NCI-H1436 (cell line): ENCODE measurements around the gene SH2D5.
"Not testable (repeated sequence)": the region's sequence is repeated elsewhere in the genome, so short reads cannot be mapped to it uniquely, and the experiment has no call there.

ENCODE experiments used
- DNase-seq: peaks from one replicate; lab custom pipeline; 2025; lab: John Stamatoyannopoulos, UW

The SH2D5 gene

GRCh38 chr1:20728371-20729154, 3.9 kb downstream of the SH2D5 start:
- no peak for DNase-seq

- DNase-seq: no peak
Observed at GRCh38 chr1:20727746-20728316, 4.7 kb downstream of the SH2D5 start.

GRCh38 chr1:20726932-20727745, 5.4 kb downstream of the SH2D5 start:
- DNase-seq: no peak

GRCh38 chr1:20726118-20726911, 6.2 kb downstream of the SH2D5 start:
- DNase-seq: peak; percentile 87

GRCh38 chr1:20725189-20726117, 7.0 kb downstream of the SH2D5 start:
- DNase-seq: peak; percentile 87

GRCh38 chr1:20724364-20725188, 7.9 kb downstream of the SH2D5 start:
- DNase-seq: no peak

GRCh38 chr1:20723537-20724363, 8.8 kb downstream of the SH2D5 start:
- DNase-seq: no peak

GRCh38 chr1:20723159-20723536, 9.4 kb downstream of the SH2D5 start:
- DNase-seq: no peak

- no peak for DNase-seq
Observed at GRCh38 chr1:20721117-20722061, 11.1 kb downstream of the SH2D5 start.

- DNase-seq: no peak
Observed at GRCh38 chr1:20720631-20721091, 11.8 kb downstream of the SH2D5 start.

GRCh38 chr1:20719871-20720620, 12.5 kb downstream of the SH2D5 start:
- no peak for DNase-seq

GRCh38 chr1:20719261-20719660, 13.2 kb downstream of the SH2D5 start:
- no peak for DNase-seq

- not testable (repeated sequence) for DNase-seq
Observed at GRCh38 chr1:20718343-20718882, 14.1 kb downstream of the SH2D5 start.

- DNase-seq: peak; percentile 73
Observed at GRCh38 chr1:20717452-20718342, 14.8 kb downstream of the SH2D5 start, which contains the start of gene KIF17. TSS of gene KIF17 (minus strand) at chr1:20718007. CDS start at chr1:20717706, 301 bp downstream.

- no peak for DNase-seq
Observed at GRCh38 chr1:20716232-20716631, 16.3 kb downstream of the SH2D5 start.

- DNase-seq: no peak
Observed at GRCh38 chr1:20715406-20715805, 17.1 kb downstream of the SH2D5 start.
